Adrenal gland (tissue), 5 donors: Measurements from ENCODE around the gene BRMS1.

Source experiments
- CTCF ChIP-seq, 6 experiments: fragments of 450-650 bp in 4 of 6; fragments of 200-600 bp in 2 of 6; sonication (generic) in 1 of 6; IDR thresholded peaks; 1 replicate in 5 of 6; 2 replicates in 1 of 6; pipeline versions ENCODE4 v1.5.1 to v1.8.0; 2016 to 2021; ENCODE audit warnings: antibody characterized with exemption in 6 of 6, mild to moderate bottlenecking in 2 of 6, moderate library complexity in 1 of 6
- POLR2A ChIP-seq, 2 donors: fragments of 450-650 bp; IDR thresholded peaks; one replicate each; pipeline ENCODE4 v1.6.1; 2017; ENCODE audit warnings: antibody characterized with exemption in 2 of 2, mild to moderate bottlenecking in 2 of 2, moderate library complexity in 1 of 2
- donor health status: DM: no; HTN: no; CAD: no.

GRCh38 chr11:66325263-66325671 is 19.6 kb downstream of the BRMS1 start:
- TF ChIP-seq CTCF (IDR thresholded peaks at IDR 0.05) (no peak), POLR2A (IDR thresholded peaks at IDR 0.05) (no peak)
